K562 (cell line): ENCODE results near the gene GAPDHS.

Experiments used
- BMI1 ChIP-seq: fragments of 150-350 bp; IDR thresholded peaks from 2 replicates; pipeline ENCODE4 v1.6.1; 2014; ENCODE audit warnings: low read length
- CREB1 ChIP-seq, 2 experiments: sonication (generic) in 1 of 2; formaldehyde crosslinking in 1 of 2; IDR thresholded peaks; 2 replicates each; pipeline versions ENCODE4 v1.6.1 to v1.8.0; 2012 to 2022; ENCODE audit warnings: inconsistent platforms in 1 of 2, mild to moderate bottlenecking in 1 of 2, missing genetic modification reagents in 1 of 2, moderate library complexity in 1 of 2
- CTCF ChIP-seq, 3 experiments: IDR thresholded peaks in 2 of 3; conservative IDR thresholded peaks in 1 of 3; 2 replicates each; pipeline ENCODE4 v1.5.1; 2011 to 2012; ENCODE audit warnings: low read length in 3 of 3, mild to moderate bottlenecking in 3 of 3, control low read depth in 2 of 3, improper control_type of control experiment in 1 of 3, inconsistent platforms in 1 of 3, low read depth in 1 of 3, mixed read lengths in 1 of 3, moderate library complexity in 1 of 3; ENCODE audit not compliant: insufficient read depth in 2 of 3
- CUX1 ChIP-seq: fragments of 200-800 bp; sonication (Bioruptor generic); IDR thresholded peaks from 2 replicates; pipeline ENCODE4 v1.6.1; 2016; ENCODE audit warnings: missing genetic modification characterization, missing compliant biosample characterization
- ELF4 ChIP-seq: fragments of 450-650 bp; formaldehyde crosslinking; IDR thresholded peaks from 2 replicates; pipeline ENCODE4 v1.4.0; 2022; ENCODE audit warnings: missing genetic modification characterization
- HDAC2 ChIP-seq: fragments of 450-650 bp; IDR thresholded peaks from 2 replicates; pipeline ENCODE4 v1.6.1; 2016; ENCODE audit warnings: mild to moderate bottlenecking
- HMGXB4 ChIP-seq: sonication (generic); formaldehyde crosslinking; IDR thresholded peaks from 2 replicates; pipeline ENCODE4 v1.8.1; 2023; ENCODE audit warnings: mild to moderate bottlenecking, missing genetic modification reagents
- IRF1 ChIP-seq: sonication (generic); formaldehyde crosslinking; IDR thresholded peaks from 2 replicates; pipeline ENCODE4 v1.8.0; 2022; ENCODE audit warnings: missing genetic modification reagents, mild to moderate bottlenecking, borderline replicate concordance
- MAX ChIP-seq: sonication (generic); formaldehyde crosslinking; IDR thresholded peaks from 2 replicates; pipeline ENCODE4 v1.9.0; 2022; ENCODE audit warnings: mild to moderate bottlenecking, missing genetic modification reagents
- MNT ChIP-seq, 2 experiments: fragments of 450-650 bp; conservative IDR thresholded peaks; 2 replicates each; pipeline ENCODE4 v1.6.1; 2017; ENCODE audit warnings: mild to moderate bottlenecking in 2 of 2, moderate library complexity in 2 of 2
- NCOA2 ChIP-seq, 2 experiments: fragments of 450-650 bp; IDR thresholded peaks; 2 replicates each; pipeline ENCODE4 v1.6.1; 2018; ENCODE audit warnings: mild to moderate bottlenecking in 2 of 2, moderate library complexity in 1 of 2; ENCODE audit not compliant: partially characterized antibody in 2 of 2
- OTX1 ChIP-seq: fragments of 450-650 bp; formaldehyde crosslinking; IDR thresholded peaks from 2 replicates; pipeline ENCODE4 v1.4.0; 2022; ENCODE audit warnings: mild to moderate bottlenecking

- TF ChIP-seq MAX (CRISPR knock-in tag) = no peak
- TF ChIP-seq CUX1 = no peak
- TF ChIP-seq NCOA2 (IDR thresholded peaks at IDR 0.05; ENCODE audit: partially characterized antibody in 2 of 2) = no peak
- TF ChIP-seq ELF4 = no peak
- TF ChIP-seq BMI1 = no peak
- no peak for TF ChIP-seq HDAC2
- TF ChIP-seq MNT (conservative IDR thresholded peaks at IDR 0.05) = no peak
- TF ChIP-seq IRF1 (CRISPR knock-in tag) = no peak
- TF ChIP-seq CREB1 (IDR thresholded peaks at IDR 0.05) = no peak
- TF ChIP-seq CREB1 (CRISPR knock-in tag; IDR thresholded peaks at IDR 0.05) = no peak
- no peak for TF ChIP-seq HMGXB4 (CRISPR knock-in tag)
- no peak for TF ChIP-seq CTCF (IDR thresholded peaks at IDR 0.05 in 2 of 3, conservative IDR thresholded peaks at IDR 0.05 in 1 of 3; ENCODE audit: insufficient read depth in 2 of 3, low read depth in 1 of 3, low read length in 3 of 3)
- TF ChIP-seq OTX1 = no peak
Observed at GRCh38 chr19:35577918-35578317, 44.7 kb downstream of the GAPDHS start.
